ENCODE data around the gene ASTN1. TPM values are rescaled to one million over a fixed set of nuclear protein-coding genes. Genes with fewer than 3 reads are reported as not detected.
A peak's percentile ranks its signal among the peaks of the same experiment; 100 is the strongest.

The ASTN1 gene
- total and polyA plus RNA-seq, 9 of the 15 experiments (the other 6 are each of a cell fraction or from before 2014, with no cell fraction given) = 0.05 to 0.22 (median 0.18) TPM

DNA sequence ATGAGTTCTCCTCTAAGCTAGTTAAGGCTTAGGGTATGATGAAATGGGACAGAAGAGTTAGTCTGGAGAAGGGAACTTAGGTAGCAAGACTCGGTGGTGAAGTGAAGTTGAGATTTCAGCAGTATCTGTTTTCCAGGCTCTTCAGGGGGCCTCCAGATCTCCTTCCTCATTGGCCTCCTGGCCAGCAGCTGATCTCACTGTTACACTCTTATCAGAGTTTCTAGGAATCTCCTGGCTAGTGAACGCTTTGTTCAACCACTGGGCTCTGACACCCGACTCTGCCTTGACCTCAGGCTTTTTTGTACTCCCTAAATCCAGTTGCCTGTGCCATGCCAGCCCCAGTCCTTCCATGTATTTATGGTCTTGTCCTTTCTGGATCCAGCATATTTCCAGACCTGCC is 311.0 kb downstream of the ASTN1 start (continued):
- TF ChIP-seq, protein P1, sequence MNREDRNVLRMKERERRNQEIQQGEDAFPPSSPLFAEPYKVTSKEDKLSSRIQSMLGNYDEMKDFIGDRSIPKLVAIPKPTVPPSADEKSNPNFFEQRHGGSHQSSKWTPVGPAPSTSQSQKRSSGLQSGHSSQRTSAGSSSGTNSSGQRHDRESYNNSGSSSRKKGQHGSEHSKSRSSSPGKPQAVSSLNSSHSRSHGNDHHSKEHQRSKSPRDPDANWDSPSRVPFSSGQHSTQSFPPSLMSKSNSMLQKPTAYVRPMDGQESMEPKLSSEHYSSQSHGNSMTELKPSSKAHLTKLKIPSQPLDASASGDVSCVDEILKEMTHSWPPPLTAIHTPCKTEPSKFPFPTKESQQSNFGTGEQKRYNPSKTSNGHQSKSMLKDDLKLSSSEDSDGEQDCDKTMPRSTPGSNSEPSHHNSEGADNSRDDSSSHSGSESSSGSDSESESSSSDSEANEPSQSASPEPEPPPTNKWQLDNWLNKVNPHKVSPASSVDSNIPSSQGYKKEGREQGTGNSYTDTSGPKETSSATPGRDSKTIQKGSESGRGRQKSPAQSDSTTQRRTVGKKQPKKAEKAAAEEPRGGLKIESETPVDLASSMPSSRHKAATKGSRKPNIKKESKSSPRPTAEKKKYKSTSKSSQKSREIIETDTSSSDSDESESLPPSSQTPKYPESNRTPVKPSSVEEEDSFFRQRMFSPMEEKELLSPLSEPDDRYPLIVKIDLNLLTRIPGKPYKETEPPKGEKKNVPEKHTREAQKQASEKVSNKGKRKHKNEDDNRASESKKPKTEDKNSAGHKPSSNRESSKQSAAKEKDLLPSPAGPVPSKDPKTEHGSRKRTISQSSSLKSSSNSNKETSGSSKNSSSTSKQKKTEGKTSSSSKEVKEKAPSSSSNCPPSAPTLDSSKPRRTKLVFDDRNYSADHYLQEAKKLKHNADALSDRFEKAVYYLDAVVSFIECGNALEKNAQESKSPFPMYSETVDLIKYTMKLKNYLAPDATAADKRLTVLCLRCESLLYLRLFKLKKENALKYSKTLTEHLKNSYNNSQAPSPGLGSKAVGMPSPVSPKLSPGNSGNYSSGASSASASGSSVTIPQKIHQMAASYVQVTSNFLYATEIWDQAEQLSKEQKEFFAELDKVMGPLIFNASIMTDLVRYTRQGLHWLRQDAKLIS (CRISPR knock-in tag; IDR thresholded peaks at IDR 0.05) = no peak
- TF ChIP-seq USF2 (CRISPR knock-in tag; IDR thresholded peaks at IDR 0.05) (peak; percentile 77), CREB3L1 (IDR thresholded peaks at IDR 0.05; ENCODE audit: borderline replicate concordance, low read depth) (no peak), ZC3H8 (IDR thresholded peaks at IDR 0.05) (no peak), ZNF232 (CRISPR knock-in tag; IDR thresholded peaks at IDR 0.05) (no peak), CREM (IDR thresholded peaks at IDR 0.05; ENCODE audit: low read depth) (0 out of 2 replicates have a peak, but pooled peaks have one; percentile 16), ATF1 (CRISPR knock-in tag; IDR thresholded peaks at IDR 0.05) (no peak), ATF1 (tag; IDR thresholded peaks at IDR 0.05) (0 out of 2 replicates have a peak, but pooled peaks have one; percentile 21), TFAM (CRISPR knock-in tag; conservative IDR thresholded peaks at IDR 0.05) (no peak), RCOR1 (IDR thresholded peaks at IDR 0.05; ENCODE audit: borderline replicate concordance in 1 of 2, low read depth in 2 of 2, low read length in 2 of 2) (peak; percentile 26 to 94; a peak in 3 of 4 replicates), NRF1 (conservative IDR thresholded peaks at IDR 0.05 in 1 of 2, IDR thresholded peaks at IDR 0.05 in 1 of 2) (0 out of 4 replicates have a peak, but pooled peaks of 1 of the 2 experiments have one; percentile 8), ZNF766 (CRISPR knock-in tag; conservative IDR thresholded peaks at IDR 0.05) (peak; percentile 60; the same call in 1 of the 2 replicates), TOE1 (IDR thresholded peaks at IDR 0.05; ENCODE audit: borderline replicate concordance) (no peak), TOE1 (CRISPR knock-in tag; IDR thresholded peaks at IDR 0.05; ENCODE audit: borderline replicate concordance, low read depth) (no peak), KAT8 (IDR thresholded peaks at IDR 0.05; ENCODE audit: low read depth) (no peak), NR2C2 (CRISPR knock-in tag; IDR thresholded peaks at IDR 0.05) (no peak), NR2C2 (tag; IDR thresholded peaks at IDR 0.05) (no peak; the same call in 1 of the 2 replicates), ID3 (CRISPR knock-in tag; IDR thresholded peaks at IDR 0.05) (no peak), ID3 (tag; IDR thresholded peaks at IDR 0.05) (no peak), HCFC1 (IDR thresholded peaks at IDR 0.05; ENCODE audit: low read depth, low read length) (no peak), ZSCAN29 (IDR thresholded peaks at IDR 0.05) (no peak), RUNX1 (IDR thresholded peaks at IDR 0.05; ENCODE audit: low read depth) (no peak), KLF1 (tag; IDR thresholded peaks at IDR 0.05) (no peak), HDAC2 (IDR thresholded peaks at IDR 0.05) (peak; percentile 87)

Data from K562 (cell line).